ENCODE results near the gene LRP1-AS. TPM values are rescaled to one million over a fixed set of nuclear protein-coding genes. Genes with fewer than 3 reads are reported as not detected.

Gene LRP1-AS
- total RNA-seq, 3 donors from 2014 or later = not detected

GRCh38 chr12:57105011-57105753 is 42.2 kb downstream of the LRP1-AS start:
- intact Hi-C loops (cut with DNase I; ENCODE audit: low total_unique reads) = loop anchor here (10.0 kb wide), 1 partner anchor 1130 kb away; the partner anchor contains the start of gene RAB5B
- H3K4me1 ChIP-seq = no peaks in the 10 kb centered on the region
- DNase-seq (ENCODE audit: low spot score in 2 of 2) = no peak
- no peak overlapping the region for H3K4me3 ChIP-seq
- H3K36me3 ChIP-seq = no peaks in the 10 kb centered on the region
- H3K27me3 ChIP-seq = no peaks in the 10 kb centered on the region
- TF ChIP-seq POLR2AphosphoS5 (IDR thresholded peaks at IDR 0.05) (no peak), CTCF (IDR thresholded peaks at IDR 0.05) (no peak), POLR2A (IDR thresholded peaks at IDR 0.05) (no peak)
- no peak overlapping the region for H3K27ac ChIP-seq
- H3K9me3 ChIP-seq = no peaks in the 10 kb centered on the region

DNA sequence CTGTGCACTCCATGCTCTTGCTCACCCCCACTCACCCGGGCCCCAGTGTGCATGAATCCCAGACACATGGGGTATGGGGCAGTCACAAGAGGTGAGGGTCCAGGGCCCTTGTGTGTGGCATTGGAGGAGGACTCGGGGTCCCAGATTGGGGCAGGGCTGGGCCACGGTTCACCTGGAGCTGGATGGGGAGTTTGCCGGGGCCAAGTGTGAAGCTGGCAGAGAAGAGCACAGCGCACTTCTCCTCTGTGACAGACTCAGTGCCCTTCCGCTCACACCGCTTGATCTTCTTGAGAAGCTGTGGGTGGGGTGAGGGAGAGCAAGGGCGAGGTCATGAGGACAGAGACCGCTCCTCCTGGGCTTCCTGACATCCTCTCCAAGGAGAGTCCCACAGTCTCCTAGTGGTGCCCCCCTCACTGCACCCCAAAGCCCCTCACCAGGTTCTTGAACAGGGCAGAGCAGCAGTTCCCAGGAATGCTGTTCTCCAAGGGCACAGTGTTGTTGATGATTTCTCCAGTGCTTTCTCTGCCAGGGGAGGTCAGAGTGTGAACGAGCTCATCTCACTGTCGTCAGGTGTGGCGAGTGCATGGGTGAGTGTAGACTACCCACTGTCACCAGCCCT is 43.0 kb downstream of the LRP1-AS start:
- no peak overlapping the region for H3K4me3 ChIP-seq
- no peaks in the 10 kb centered on the region for H3K4me1 ChIP-seq
- no peak overlapping the region for H3K27ac ChIP-seq
- DNase-seq (ENCODE audit: low spot score in 2 of 2) = no peak
- H3K27me3 ChIP-seq = no peaks in the 10 kb centered on the region
- intact Hi-C loops (cut with DNase I; ENCODE audit: low total_unique reads) = loop anchor here (10.0 kb wide), 1 partner anchor 1130 kb away; the partner anchor contains the start of gene RAB5B
- no peaks in the 10 kb centered on the region for H3K9me3 ChIP-seq
- no peaks in the 10 kb centered on the region for H3K36me3 ChIP-seq
- TF ChIP-seq CTCF (IDR thresholded peaks at IDR 0.05) = no peak
- no peak for TF ChIP-seq POLR2A (IDR thresholded peaks at IDR 0.05)
- no peak for TF ChIP-seq POLR2AphosphoS5 (IDR thresholded peaks at IDR 0.05)

DNA sequence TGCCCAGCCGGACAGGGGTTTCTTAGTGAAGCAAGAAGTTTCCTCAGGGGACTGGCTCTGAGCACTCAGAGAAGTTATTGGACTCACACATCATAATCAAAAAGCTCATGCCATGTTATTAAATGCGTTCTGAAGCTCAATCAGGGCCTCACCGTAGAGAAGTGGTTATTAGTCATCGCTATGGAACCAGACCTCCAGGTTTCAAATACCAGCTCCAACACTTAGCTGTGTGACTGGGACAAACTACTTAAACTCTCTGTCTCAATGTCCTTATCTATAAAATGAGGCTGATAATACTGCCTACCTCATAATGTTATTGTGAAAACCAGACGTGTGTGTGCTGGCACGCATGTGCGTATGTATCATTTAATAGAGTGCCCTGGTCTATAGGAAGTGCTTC is 43.6 kb downstream of the LRP1-AS start:
- no peaks in the 10 kb centered on the region for H3K9me3 ChIP-seq
- no peaks in the 10 kb centered on the region for H3K4me1 ChIP-seq
- intact Hi-C loops (cut with DNase I; ENCODE audit: low total_unique reads) = loop anchor here (10.0 kb wide), 1 partner anchor 1129 kb away; the partner anchor contains the start of gene RAB5B
- H3K36me3 ChIP-seq = no peaks in the 10 kb centered on the region
- TF ChIP-seq CTCF (IDR thresholded peaks at IDR 0.05) (no peak), POLR2AphosphoS5 (IDR thresholded peaks at IDR 0.05) (no peak), POLR2A (IDR thresholded peaks at IDR 0.05) (no peak)
- no peak overlapping the region for H3K27ac ChIP-seq
- no peak overlapping the region for H3K4me3 ChIP-seq
- no peak for DNase-seq (ENCODE audit: low spot score in 2 of 2)
- H3K27me3 ChIP-seq = no peaks in the 10 kb centered on the region

DNA sequence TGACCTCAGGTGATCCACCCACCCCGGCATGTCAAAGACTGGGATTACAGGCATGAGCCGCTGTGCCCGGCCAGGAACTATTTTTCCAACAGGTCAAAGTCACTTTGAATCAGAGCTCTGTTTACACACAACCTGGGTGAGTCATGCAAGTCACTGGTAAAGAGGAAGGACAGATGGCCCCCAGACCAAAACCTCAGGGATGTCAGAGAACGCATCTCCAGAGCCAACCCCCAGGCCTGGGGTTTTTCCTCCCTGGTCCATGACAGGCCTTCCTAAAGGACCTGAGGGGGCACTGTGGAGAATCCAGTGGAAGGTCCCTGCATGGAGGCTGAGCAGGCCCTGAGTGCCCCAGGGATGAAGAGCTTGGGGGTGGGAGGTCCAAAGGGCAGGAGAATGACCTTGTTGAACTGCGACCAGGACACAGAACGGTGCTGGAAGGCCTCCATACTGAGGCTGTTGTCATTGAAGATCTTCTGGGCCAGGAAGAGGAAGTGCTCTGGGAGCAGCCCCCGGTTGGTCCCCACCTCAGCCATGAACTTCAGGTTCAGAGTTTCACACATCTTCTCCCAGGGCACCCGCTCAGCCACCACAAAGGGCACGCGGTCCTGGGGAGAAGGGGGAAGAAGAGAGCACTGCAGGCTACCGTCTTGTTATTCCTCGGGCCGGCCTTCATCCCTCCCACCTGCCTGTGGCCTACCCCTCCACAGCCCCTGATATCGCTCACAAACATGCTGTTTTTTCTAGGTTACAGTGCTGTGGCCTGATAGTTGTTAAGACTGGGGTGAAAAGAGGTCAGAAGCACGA is 45.3 kb downstream of the LRP1-AS start:
- no peaks in the 10 kb centered on the region for H3K9me3 ChIP-seq
- no peak overlapping the region for H3K4me3 ChIP-seq
- intact Hi-C loops (cut with DNase I; ENCODE audit: low total_unique reads) = loop anchor here (10.0 kb wide), 1 partner anchor 1127 kb away; the partner anchor contains the start of gene RAB5B
- TF ChIP-seq POLR2A (IDR thresholded peaks at IDR 0.05) = no peak
- TF ChIP-seq CTCF (IDR thresholded peaks at IDR 0.05) = no peak
- TF ChIP-seq POLR2AphosphoS5 (IDR thresholded peaks at IDR 0.05) = no peak
- H3K4me1 ChIP-seq = no peaks in the 10 kb centered on the region
- H3K27me3 ChIP-seq = no peaks in the 10 kb centered on the region
- no peak for DNase-seq (ENCODE audit: low spot score in 2 of 2)
- H3K27ac ChIP-seq = peak overlapping the region; percentile 53 to 61
- H3K36me3 ChIP-seq = no peaks in the 10 kb centered on the region
